RCC 7860 (cell line): ENCODE data around the gene ASTN1.

Experiments
- DNase-seq: peaks from one replicate; pipeline ENCODE4 v3.0.0-alpha.2; 2015; ENCODE audit warnings: low spot score
- FAIRE-seq: peaks from 2 replicates; lab custom pipeline; 2012; peaks lifted over from hg19 to GRCh38; lab: Jason Lieb, UNC

Gene ASTN1

GRCh38 chr1:176938375-176938774, 226.1 kb downstream of the ASTN1 start:
- FAIRE-seq, result no peak

DNA sequence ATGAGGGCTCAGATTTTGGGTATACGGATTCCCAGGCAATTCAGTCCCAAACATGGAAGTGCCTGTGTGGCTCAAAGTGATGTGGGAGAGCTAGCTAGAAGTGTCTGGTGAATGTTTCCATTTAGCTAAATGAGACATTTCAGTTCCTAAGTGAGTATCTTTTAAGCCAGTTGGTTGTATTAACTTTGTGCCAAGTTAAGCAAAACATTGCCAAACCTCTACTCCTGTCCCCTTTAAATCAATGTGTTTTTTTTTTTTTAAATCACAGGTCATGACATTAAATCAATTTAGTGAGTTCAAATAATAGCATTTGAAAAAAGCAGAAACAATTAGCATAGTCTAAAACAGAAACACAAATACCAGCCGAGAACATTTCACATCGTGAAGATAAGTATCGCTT, 230.1 kb downstream of the ASTN1 start:
- FAIRE-seq, result no peak
- DNase-seq, result no peak

More at GRCh38 chr1:176938375-176938774, 226.1 kb downstream of the ASTN1 start:
- no peak for DNase-seq

DNA sequence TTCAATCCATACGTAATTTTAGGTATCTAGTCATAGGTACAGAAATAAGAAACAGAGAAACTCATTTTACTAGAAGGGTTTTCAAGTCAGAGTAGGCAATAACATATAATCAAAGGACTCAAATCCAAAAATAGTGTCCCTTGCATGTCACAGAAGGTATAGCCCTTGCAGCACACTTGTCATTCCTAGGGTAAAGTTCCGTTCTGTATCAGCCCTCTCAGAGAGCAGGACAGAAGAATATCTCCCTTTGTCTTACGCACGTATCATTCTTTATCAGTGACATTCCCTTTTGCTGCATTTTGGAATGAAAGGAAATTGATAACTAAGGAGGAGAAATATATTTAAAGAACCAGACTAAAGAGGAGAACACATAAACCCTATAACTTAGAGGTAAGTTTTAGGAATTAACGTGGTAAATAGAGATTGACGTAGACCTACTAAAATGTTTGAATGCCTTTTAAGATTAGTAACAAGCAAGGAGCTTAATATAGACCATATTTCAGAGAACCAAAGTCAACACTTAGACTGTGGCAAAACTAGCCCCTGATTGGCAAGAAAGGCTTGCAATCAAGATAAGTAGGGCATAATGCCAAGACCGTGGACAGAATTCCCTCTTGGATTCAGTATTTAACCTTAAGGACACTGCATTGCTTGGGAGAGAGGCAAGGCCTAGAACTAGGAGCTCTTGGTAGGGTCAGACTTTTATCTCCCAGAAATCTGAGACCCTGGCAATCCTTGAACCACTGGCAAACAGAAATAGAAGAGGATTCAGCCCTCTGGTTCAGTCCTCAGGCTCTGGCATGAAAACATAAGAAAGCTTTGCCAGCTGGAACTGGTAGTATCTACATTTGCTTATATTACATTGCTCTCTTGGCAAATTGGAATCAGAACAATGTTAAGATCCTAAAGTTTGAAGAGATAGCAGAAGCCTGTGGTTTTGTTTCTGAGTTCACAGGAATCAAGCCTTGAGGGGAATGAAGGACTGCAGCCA, 232.1 kb downstream of the ASTN1 start:
- DNase-seq, result no peak
- FAIRE-seq, result no peak

DNA sequence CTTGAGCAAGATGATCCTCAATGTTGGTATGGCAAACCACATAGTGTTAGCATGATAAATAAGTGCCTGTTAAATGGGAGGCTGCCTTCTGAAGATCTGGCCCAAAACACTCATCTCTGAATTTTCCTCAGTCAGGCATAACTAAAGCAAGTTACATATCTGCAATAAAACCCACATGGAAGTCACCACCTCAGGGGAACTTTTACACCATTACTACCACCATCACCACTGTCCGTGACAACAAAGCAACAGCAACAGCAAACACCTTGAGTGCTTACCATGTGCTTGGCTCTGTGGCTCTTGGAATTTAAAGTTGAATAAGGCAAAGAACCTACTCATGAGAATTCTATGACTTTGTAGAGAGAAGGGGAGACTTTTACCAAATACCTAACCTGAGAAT, 233.0 kb downstream of the ASTN1 start:
- no peak for FAIRE-seq
- no peak for DNase-seq

- FAIRE-seq (no peak), DNase-seq (no peak)
These were observed 238.0 kb downstream of the ASTN1 start for GRCh38 chr1:176926330-176927086.

DNA sequence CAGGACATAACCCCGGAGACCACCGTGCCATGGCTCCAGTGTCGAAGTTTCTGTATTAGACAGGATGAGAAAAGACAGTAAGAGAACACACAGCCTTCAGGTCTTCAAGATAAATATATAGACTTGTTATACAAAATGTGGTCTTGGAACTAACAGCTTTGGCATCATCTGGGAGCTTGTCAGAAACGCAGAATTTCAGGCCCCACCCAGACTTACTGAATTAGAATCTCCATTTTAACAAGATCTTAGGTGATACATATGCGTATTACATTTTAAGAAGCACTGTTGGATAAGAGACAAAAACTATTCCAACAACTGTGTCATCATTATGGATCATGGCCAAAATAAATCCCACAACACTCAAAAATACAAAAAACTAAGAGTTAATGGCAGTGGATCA, 239.3 kb downstream of the ASTN1 start:
- no peak for FAIRE-seq
- DNase-seq, result no peak

GRCh38 chr1:176923283-176923682, 241.2 kb downstream of the ASTN1 start:
- no peak for FAIRE-seq
- no peak for DNase-seq

GRCh38 chr1:176919386-176920378, 244.8 kb downstream of the ASTN1 start:
- DNase-seq (no peak), FAIRE-seq (no peak)

- FAIRE-seq, result no peak
These were observed 258.9 kb downstream of the ASTN1 start for GRCh38 chr1:176905648-176906047.

DNA sequence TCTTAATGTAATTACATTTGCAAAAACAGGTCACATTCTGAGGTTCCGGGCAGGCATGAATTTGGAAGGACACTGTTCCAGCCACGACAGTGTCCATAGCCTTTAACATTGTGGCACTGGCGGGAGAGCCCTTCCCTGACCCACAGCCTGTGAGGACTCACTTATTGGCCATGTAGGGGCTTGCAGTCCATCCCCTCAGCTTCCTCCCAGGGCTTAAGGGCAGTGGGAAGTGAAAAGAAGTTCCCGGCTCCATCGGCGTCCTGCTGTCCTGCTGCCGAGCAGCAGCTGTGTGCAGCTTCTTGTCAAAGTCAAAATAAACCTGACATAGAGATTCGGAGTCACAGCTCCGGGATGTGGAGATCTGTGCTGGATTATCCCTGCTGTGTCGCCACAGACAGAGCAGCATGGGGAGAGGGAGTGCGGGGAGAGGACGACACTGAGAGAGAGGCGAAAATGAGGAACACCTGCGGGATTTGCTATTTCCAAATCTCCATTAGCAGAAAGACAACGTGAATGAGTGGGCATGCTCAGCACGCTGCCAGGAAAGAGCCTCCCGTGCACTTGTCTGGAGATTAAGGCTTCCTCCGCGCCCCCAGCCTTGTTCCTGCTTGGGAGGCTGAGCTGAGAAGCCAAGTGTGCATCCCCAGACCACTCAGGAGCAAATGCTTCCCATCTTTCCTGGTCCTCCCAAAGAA, 260.3 kb downstream of the ASTN1 start:
- no peak for FAIRE-seq
- DNase-seq, result no peak

More at GRCh38 chr1:176905648-176906047, 258.9 kb downstream of the ASTN1 start:
- no peak for DNase-seq

DNA sequence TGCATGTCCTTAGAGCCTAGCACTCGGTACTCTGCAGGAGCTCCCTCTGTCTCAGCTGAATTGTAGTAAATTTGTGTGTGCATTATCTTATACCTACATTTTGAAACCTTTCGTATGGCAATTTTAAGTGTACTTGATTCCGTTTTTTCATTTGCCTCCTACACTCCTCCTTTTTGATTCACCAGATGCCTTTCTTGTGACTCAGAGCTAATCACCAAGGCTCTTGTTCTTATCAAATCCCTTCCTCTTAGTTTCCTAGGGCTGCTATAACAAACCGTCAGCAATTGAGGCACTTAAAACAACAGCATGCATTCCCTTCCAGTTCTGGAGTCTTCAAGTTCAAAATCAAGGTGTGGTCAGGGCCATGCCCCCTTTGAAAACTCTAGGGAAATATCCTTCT, 261.0 kb downstream of the ASTN1 start:
- FAIRE-seq (no peak), DNase-seq (no peak)

GRCh38 chr1:176899321-176899720, 265.2 kb downstream of the ASTN1 start:
- no peak for DNase-seq
- no peak for FAIRE-seq

- peak; percentile 59 for FAIRE-seq
These were observed 266.9 kb downstream of the ASTN1 start for GRCh38 chr1:176897350-176898236.

GRCh38 chr1:176896216-176896615, 268.3 kb downstream of the ASTN1 start:
- DNase-seq, result no peak
- FAIRE-seq, result no peak

More at GRCh38 chr1:176897350-176898236, 266.9 kb downstream of the ASTN1 start:
- peak; percentile 49 for DNase-seq

GRCh38 chr1:176894450-176894849, 270.1 kb downstream of the ASTN1 start:
- FAIRE-seq (no peak), DNase-seq (no peak)

- DNase-seq (no peak), FAIRE-seq (no peak)
These were observed 270.7 kb downstream of the ASTN1 start for GRCh38 chr1:176893625-176894352.

DNA sequence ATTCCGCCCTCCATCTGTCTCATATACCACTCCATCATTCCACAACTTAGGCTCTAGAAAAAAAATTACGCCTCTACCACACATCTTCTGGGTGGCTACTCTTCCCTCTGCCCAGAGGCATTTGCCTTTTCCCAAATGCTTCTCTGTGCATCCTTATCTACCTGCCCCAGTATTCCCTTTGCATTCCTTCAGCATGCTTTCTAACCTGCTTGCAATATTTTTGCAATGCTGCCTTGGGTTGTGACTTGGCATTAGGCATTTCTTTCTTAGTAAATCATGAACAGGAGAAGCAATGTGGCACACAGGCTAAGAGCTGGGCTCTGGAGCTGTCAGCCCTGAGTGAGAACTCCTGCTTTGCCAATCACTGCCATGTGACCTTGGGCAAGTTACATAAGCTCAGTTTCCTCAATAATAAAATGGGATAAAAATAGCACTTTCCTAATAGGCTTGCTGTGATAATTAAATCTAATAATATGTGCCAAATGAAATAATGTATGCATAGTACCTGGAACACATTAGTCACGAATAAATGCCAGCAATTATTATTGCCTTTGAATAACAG, 276.0 kb downstream of the ASTN1 start:
- DNase-seq (no peak), FAIRE-seq (no peak)

GRCh38 chr1:176885751-176886150, 278.8 kb downstream of the ASTN1 start:
- DNase-seq (no peak), FAIRE-seq (no peak)
